ENCODE data around the gene ICAM5.
"Not testable (repeated sequence)": the region's sequence is repeated elsewhere in the genome, so short reads cannot be mapped to it uniquely, and the experiment has no call there.

The ICAM5 gene

DNA sequence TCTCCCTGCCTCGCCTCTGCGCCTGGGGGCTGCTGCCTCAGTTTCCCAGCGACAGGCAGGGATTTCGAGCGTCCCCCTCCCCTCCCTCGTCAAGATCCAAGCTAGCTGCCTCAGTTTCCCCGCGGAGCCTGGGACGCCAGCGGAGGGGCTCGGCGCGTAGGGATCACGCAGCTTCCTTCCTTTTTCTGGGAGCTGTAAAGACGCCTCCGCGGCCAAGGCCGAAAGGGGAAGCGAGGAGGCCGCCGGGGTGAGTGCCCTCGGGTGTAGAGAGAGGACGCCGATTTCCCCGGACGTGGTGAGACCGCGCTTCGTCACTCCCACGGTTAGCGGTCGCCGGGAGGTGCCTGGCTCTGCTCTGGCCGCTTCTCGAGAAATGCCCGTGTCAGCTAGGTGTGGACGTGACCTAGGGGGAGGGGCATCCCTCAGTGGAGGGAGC lies 19.6 kb upstream of the ICAM5 start:
- DNase-seq (ENCODE audit: low read depth in 2 of 3, low spot score in 2 of 3), result peak in 2 of 3 experiments; percentile 72 to 74

DNA sequence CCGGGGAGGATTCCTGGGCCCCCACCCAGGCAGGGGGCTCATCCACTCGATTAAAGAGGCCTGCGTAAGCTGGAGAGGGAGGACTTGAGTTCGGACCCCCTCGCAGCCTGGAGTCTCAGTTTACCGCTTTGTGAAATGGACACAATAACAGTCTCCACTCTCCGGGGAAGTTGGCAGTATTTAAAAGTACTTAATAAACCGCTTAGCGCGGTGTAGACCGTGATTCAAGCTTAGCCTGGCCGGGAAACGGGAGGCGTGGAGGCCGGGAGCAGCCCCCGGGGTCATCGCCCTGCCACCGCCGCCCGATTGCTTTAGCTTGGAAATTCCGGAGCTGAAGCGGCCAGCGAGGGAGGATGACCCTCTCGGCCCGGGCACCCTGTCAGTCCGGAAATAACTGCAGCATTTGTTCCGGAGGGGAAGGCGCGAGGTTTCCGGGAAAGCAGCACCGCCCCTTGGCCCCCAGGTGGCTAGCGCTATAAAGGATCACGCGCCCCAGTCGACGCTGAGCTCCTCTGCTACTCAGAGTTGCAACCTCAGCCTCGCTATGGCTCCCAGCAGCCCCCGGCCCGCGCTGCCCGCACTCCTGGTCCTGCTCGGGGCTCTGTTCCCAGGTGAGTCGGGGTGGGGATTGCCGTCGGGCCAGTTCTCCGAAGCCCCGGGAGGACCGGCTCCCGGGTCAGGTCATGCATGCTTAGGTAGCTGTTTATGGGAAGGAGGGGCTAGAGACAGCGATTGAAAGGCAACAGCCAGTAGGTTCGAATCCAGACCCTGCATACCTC lies 18.9 kb upstream of the ICAM5 start, which contains the start of gene ICAM1:
TSS of gene ICAM1 (plus strand) at position 505 of the 779 bp plus-strand sequence. CDS start at position 545, 40 bp downstream.
- DNase-seq (ENCODE audit: low read depth in 2 of 3, low spot score in 2 of 3), result peak; percentile 52 to 65 (median 61)

DNA sequence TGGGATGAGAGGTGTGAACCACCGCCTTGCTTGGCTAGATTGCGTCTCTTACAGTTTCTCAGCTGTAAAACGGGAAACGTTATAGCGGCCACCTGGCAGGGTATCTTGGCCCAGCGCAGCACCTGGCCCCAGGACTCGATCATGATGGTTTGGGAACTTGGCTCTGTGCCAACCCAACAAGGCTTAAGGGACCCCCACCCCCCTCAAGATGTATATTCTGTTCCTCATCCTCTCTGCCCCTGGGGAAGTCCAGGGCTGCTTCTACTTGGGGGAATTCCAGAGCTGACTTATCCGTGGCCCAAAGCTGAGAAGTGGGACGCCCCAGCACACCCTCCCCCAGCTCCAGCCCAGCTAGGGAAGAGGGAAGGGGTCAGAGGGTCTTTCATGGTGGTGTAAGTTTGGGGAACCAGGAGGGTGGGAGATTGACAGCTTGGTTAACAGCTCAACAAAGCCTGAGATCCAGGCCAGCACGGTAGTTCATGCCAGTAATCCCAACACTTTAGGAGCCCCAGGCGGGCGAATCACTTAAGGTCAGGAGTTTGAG lies 18.1 kb upstream of the ICAM5 start:
- no peak for DNase-seq (ENCODE audit: low read depth in 2 of 3, low spot score in 2 of 3)

DNA sequence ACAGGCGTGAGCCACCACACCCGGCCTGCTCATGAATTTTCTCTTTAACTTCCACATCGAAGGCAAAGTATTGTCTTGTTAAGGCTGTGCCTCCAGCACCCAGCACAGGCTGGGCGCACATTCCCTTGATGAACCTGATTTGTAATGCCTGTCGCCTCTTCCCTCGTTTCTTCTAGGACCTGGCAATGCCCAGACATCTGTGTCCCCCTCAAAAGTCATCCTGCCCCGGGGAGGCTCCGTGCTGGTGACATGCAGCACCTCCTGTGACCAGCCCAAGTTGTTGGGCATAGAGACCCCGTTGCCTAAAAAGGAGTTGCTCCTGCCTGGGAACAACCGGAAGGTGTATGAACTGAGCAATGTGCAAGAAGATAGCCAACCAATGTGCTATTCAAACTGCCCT lies 15.2 kb upstream of the ICAM5 start:
- no peak for DNase-seq (ENCODE audit: low read depth in 2 of 3, low spot score in 2 of 3)

DNA sequence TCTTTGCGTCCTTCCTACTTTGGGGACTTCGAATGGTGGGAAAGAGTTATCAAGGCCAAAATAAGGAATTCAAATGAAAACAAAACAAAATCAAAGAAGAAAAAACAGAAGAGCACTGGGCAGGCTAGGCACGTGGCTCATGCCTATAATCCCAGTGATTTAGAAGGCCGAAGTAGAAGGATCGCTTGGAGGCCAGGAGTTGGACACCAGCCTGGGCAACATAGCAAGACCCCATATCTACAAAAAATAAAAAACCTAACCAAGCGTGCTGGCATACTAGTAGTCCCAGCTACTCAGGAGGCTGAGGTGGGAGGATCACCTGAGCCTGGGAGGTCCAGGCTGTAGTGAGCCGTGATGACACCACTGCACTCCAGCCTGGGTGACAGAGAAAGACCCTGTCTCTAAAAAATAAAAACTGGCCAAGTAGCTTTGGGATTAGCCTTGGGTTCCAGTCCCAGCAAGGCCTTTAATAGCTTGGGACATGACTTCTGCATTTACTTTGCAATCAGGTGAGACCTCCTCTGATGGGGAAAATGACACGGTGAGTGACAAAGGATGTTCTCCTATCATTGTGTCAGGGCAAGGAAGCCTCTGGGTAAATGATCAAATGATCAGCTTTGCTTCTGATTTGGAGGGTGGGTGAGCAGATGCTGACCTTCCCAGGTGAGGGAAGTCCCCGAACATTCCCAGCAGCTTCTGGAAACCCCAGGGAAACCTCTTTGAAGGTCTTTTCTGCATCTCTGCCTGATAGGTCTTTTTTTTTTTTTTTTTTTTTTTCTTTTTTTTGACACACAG lies 11.8 kb upstream of the ICAM5 start:
- no peak for DNase-seq (ENCODE audit: low read depth in 2 of 3, low spot score in 2 of 3)

DNA sequence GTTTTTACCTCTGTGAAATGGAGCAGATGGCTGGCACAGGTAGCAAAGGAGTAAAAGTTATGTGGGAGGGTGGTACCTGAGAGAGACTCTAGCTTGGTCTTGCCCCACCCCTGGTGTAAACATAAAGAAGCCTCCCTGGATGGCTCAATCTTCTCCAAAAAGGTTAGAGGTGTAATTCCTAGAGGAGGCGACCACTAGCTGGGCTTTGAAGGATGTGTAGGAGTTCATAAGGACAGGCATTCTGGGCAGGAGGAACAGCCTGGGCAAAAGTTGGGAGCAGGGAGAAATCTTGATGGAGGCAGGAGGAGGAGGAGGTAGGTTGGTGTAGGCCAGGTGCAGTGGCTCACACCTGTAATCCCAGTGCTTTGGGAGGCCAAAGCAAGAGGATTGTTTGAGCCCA lies 10.8 kb upstream of the ICAM5 start:
- DNase-seq (ENCODE audit: low read depth in 2 of 3, low spot score in 2 of 3), result no peak

DNA sequence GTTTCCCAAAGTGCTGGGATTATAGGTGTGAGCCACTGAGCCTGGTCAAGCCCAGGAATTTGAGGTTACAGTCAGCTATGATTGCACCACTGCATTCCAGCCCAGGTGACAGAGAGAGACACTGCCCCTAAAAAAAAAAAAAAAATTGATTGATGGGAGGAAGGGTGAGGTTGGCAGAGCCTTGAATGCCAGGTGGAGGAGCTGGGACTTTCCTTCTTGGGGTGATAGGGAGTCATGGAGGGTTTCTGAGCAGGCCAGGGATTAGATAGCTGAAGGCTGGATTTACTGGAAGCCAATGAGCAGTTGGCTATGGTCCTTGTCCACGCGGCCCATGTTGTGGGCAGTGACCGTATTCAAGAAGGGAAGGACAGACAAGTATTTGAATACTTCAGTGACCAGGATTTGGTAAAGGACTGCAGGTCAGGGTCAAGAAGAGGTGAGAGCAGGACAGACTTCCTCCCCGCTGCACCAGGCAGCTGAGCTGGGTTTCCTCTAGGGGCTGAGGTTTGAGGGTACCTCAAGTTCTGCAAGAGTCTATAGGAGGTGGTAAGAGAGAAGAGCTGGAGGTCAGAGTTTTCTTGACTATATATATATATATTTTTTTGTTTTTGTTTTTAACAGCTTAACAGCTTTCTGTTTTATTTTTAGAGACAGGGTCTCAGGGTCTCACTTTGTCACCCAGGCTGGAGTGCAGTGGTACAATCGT lies 9.9 kb upstream of the ICAM5 start:
- DNase-seq (ENCODE audit: low read depth in 2 of 3, low spot score in 2 of 3), result no peak

DNA sequence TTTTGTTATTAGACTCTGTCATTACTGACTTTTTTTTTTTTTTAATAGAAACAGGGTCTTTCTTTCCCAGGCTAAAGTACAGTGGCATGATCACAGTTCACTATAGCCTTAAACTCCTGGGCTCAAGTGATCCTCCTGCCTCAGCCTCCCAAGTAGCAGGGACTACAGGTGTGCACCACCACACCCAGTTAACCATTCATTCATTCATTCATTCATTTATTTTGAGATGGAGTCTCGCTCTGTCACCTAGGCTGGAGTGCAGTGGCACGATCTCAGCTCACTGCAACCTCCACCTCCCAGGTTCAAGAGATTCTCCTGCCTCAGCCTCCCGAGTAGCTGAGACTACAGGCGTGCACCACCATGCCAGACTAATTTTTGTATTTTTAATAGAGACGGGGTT lies 7.7 kb upstream of the ICAM5 start:
- not testable (repeated sequence) for DNase-seq (ENCODE audit: low read depth in 2 of 3, low spot score in 2 of 3)

DNA sequence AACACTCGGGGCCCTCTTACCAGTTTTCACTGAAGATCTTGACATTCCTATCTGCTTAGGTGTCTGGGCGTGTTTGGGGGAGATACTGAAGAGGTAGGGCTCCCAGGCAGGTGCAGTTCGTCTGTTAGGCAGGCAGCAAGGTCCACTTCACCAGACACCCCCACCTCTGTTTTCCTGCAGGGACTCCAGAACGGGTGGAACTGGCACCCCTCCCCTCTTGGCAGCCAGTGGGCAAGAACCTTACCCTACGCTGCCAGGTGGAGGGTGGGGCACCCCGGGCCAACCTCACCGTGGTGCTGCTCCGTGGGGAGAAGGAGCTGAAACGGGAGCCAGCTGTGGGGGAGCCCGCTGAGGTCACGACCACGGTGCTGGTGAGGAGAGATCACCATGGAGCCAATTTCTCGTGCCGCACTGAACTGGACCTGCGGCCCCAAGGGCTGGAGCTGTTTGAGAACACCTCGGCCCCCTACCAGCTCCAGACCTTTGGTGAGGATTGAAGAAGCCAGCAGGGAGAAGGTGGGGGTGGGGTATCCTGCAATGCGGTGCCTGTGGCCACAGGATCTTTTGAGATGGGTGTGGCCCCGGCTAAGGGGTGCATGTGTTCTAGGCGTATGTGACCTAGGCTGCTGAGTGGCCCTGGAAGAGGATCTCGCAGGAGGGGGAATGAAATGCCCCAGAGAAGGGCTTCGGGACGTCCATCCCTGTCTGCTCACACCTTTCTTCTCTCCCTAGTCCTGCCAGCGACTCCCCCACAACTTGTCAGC lies 6.3 kb upstream of the ICAM5 start:
- no peak for DNase-seq (ENCODE audit: low read depth in 2 of 3, low spot score in 2 of 3)

DNA sequence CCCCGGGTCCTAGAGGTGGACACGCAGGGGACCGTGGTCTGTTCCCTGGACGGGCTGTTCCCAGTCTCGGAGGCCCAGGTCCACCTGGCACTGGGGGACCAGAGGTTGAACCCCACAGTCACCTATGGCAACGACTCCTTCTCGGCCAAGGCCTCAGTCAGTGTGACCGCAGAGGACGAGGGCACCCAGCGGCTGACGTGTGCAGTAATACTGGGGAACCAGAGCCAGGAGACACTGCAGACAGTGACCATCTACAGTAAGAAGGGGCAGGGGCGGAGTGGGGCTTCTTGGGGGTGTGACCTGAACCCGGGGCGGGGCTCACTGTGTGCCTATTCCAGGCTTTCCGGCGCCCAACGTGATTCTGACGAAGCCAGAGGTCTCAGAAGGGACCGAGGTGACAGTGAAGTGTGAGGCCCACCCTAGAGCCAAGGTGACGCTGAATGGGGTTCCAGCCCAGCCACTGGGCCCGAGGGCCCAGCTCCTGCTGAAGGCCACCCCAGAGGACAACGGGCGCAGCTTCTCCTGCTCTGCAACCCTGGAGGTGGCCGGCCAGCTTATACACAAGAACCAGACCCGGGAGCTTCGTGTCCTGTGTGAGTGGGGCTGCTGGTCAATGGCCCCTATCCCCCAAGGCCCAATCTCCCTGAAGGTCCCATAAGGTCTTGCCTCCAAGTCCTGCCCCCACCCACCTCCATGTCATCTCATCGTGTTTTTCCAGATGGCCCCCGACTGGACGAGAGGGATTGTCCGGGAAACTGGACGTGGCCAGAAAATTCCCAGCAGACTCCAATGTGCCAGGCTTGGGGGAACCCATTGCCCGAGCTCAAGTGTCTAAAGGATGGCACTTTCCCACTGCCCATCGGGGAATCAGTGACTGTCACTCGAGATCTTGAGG lies 5.4 kb upstream of the ICAM5 start:
- no peak for DNase-seq (ENCODE audit: low read depth in 2 of 3, low spot score in 2 of 3)

DNA sequence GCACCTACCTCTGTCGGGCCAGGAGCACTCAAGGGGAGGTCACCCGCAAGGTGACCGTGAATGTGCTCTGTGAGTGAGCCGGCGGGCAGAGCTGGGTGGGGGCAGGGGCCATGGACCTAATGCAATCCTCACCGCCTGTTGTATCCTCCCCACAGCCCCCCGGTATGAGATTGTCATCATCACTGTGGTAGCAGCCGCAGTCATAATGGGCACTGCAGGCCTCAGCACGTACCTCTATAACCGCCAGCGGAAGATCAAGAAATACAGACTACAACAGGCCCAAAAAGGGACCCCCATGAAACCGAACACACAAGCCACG lies 4.8 kb upstream of the ICAM5 start:
- DNase-seq (ENCODE audit: low read depth in 2 of 3, low spot score in 2 of 3), result no peak

DNA sequence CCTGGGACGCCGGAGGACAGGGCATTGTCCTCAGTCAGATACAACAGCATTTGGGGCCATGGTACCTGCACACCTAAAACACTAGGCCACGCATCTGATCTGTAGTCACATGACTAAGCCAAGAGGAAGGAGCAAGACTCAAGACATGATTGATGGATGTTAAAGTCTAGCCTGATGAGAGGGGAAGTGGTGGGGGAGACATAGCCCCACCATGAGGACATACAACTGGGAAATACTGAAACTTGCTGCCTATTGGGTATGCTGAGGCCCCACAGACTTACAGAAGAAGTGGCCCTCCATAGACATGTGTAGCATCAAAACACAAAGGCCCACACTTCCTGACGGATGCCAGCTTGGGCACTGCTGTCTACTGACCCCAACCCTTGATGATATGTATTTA lies 4.4 kb upstream of the ICAM5 start:
- no peak for DNase-seq (ENCODE audit: low read depth in 2 of 3, low spot score in 2 of 3)

DNA sequence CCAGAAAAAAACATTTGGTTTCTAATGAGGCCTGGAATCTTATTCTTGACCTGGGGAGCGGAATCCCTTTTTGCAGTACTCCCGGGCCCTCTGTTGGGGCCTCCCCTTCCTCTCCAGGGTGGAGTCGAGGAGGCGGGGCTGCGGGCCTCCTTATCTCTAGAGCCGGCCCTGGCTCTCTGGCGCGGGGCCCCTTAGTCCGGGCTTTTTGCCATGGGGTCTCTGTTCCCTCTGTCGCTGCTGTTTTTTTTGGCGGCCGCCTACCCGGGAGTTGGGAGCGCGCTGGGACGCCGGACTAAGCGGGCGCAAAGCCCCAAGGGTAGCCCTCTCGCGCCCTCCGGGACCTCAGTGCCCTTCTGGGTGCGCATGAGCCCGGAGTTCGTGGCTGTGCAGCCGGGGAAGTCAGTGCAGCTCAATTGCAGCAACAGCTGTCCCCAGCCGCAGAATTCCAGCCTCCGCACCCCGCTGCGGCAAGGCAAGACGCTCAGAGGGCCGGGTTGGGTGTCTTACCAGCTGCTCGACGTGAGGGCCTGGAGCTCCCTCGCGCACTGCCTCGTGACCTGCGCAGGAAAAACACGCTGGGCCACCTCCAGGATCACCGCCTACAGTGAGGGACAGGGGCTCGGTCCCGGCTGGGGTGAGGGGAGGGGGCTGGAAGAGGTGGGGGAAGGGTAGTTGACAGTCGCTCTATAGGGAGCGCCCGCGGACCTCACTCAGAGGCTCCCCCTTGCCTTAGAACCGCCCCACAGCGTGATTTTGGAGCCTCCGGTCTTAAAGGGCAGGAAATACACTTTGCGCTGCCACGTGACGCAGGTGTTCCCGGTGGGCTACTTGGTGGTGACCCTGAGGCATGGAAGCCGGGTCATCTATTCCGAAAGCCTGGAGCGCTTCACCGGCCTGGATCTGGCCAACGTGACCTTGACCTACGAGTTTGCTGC lies 2.7 kb upstream of the ICAM5 start, which contains the start of gene ICAM4:
TSS of gene ICAM4 (plus strand) at position 153 of the 935 bp plus-strand sequence. CDS start at position 211, 58 bp downstream.
- DNase-seq (ENCODE audit: low read depth in 2 of 3, low spot score in 2 of 3), result no peak

DNA sequence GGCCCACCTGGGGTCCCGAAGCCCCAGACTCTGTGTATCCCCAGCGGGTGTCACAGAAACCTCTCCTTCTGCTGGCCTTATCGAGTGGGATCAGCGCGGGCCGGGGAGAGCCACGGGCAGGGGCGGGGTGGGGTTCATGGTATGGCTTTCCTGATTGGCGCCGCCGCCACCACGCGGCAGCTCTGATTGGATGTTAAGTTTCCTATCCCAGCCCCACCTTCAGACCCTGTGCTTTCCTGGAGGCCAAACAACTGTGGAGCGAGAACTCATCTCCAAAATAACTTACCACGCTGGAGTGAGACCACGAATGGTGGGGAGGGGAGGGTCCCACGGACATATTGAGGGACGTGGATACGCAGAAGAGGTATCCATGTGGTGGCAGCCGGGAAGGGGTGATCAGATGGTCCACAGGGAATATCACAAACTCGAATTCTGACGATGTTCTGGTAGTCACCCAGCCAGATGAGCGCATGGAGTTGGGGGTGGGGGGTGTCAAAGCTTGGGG lies 1.0 kb upstream of the ICAM5 start:
- no peak for DNase-seq (ENCODE audit: low read depth in 2 of 3, low spot score in 2 of 3)

DNA sequence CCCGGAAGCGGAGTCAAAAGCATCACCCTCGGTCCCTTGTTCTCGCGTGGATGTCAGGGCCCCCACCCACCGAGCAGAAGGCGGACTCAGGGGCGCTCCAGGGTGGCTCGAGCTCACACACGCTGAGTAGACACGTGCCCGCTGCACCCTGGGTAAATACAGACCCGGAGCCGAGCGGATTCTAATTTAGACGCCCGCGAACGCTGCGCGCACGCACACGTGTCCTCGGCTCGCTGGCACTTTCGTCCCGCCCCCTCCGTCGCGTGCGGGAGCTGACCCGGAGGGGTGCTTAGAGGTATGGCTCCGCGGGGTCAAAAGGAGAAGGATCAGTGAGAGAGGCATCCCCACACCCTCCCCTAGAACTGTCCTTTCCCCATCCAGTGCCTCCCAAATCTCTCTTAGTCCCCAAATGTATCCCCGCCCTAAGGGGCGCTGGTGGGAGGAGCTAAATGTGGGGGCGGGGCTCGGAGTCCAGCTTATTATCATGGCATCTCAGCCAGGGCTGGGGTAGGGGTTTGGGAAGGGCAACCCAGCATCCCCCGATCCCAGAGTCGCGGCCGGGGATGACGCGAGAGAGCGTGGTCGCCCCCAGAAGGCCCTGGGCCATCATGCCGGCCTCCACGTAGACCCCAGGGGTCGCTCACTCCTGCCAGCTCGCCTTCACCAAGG lies 451 bp upstream of the ICAM5 start:
- peak in 1 of 3 experiments; percentile 54 for DNase-seq (ENCODE audit: low read depth in 2 of 3, low spot score in 2 of 3)

DNA sequence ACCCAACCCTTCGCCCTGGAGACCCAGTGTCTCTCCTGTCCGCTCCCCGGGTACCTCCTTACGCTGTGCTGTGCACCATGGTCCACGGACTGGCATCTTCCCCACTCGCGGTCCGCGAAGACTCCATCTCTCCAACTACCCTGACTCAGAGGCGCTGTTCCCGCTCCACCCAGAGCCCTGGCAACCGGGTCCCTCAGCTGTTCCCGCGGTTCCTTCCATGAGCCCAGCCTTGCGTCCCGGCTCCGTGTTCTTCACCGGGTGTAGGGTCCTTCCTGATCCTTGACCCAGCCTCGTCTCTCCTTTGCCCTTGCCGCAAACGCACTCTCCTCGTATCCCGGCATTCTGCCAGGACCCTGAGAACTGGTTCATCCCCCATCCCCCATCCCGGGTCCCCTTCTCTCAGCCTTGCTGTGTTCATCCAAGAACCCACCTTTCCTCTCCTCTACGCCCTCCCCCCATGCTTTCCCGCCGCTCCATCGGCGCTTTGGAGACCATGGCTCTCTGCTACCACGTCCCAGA lies 664 bp downstream of the ICAM5 start:
- DNase-seq (ENCODE audit: low read depth in 2 of 3, low spot score in 2 of 3), result no peak

DNA sequence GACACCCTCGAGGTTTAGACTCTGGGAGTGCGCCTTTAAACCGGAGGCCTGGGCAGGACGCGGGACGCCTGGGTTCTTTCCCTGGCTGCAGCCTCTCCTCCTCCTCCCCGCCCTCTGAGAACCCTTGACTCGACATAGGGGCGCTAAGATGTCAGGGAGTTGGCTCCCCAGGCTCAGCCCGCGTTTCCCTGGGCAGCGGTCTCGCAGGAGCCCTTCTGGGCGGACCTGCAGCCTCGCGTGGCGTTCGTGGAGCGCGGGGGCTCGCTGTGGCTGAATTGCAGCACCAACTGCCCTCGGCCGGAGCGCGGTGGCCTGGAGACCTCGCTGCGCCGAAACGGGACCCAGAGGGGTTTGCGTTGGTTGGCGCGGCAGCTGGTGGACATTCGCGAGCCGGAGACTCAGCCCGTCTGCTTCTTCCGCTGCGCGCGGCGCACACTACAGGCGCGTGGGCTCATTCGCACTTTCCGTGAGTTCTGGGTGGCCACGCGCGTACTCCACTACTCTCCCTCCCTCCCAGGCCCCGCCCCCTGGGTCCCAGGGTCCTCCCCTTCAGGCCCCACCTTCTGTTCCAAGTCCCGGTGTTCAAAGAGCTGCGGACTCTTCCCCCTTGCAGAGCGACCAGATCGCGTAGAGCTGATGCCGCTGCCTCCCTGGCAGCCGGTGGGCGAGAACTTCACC lies 1.3 kb downstream of the ICAM5 start:
- peak in 1 of 3 experiments; percentile 27 for DNase-seq (ENCODE audit: low read depth in 2 of 3, low spot score in 2 of 3)
